ENCODE measurements around the gene SEMA4C.

DNA sequence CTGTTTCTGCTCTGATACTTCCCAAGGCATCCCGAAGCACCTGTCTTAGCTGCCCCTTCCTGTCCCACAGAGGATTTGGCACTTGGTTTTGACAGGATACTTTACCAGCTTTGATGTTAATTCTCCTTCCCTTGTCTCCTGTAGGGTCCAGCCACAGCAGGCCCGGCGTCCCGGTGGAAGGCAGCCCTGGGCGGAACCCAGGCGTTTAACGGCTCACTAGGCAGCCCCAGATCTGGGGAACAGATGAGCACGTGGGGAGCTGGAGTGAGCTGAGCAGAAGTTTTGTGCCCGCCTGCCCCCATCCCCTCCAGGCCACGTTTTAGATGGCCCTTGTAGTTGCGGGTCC is 37.5 kb downstream of the SEMA4C start:
- no peak for TF ChIP-seq POLR2AphosphoS5 (IDR thresholded peaks at IDR 0.05; ENCODE audit: borderline replicate concordance, low read depth, low read length)
- TF ChIP-seq EZH2 (IDR thresholded peaks at IDR 0.05), result no peak
- TF ChIP-seq FOXP2 (optimal IDR thresholded peaks at IDR 0.05; ENCODE audit: control extremely low read depth, extremely low read length, insufficient read depth), result no peak

Data from SK-N-MC (cell line).